H1 (cell line): ENCODE measurements around the gene CDK5R1. TPM values are rescaled to one million over a fixed set of nuclear protein-coding genes. Genes with fewer than 3 reads are reported as not detected.

Experiments used
- ASH2L ChIP-seq: fragments of 200-600, 300-600 bp; sonication (generic); IDR thresholded peaks from one replicate; pipeline ENCODE4 v1.7.1; 2017; ENCODE audit warnings: low read length
- GABPA ChIP-seq: IDR thresholded peaks from 2 replicates; pipeline ENCODE4 v1.6.1; 2011; ENCODE audit warnings: mild to moderate bottlenecking, low read length, moderate library complexity, borderline replicate concordance; ENCODE audit not compliant: insufficient read depth
- KDM1A ChIP-seq: fragments of 200-600, 300-600 bp; sonication (generic); IDR thresholded peaks from 2 replicates; pipeline ENCODE4 v1.7.1; 2016; ENCODE audit warnings: mild to moderate bottlenecking, low read length, borderline replicate concordance
- NANOG ChIP-seq: IDR thresholded peaks from 2 replicates; pipeline ENCODE4 v1.6.1; 2011; ENCODE audit warnings: low read length, low read depth, mild to moderate bottlenecking, inconsistent platforms; ENCODE audit not compliant: insufficient read depth, poor library complexity, severe bottlenecking
- NRF1 ChIP-seq: IDR thresholded peaks from 2 replicates; pipeline ENCODE4 v1.6.1; 2011; ENCODE audit warnings: mild to moderate bottlenecking, low read depth, low read length, improper control_type of control experiment
- SIX5 ChIP-seq: IDR thresholded peaks from 2 replicates; pipeline ENCODE4 v1.6.1; 2011; ENCODE audit warnings: mild to moderate bottlenecking, low read depth, low read length
- TBP ChIP-seq: IDR thresholded peaks from 2 replicates; pipeline ENCODE4 v1.6.1; 2011; ENCODE audit warnings: low read depth, low read length, improper control_type of control experiment
- polyA plus RNA-seq, 7 experiments: library from polyadenylated mRNA; depleted of rRNA in 3 of 7; stranded (reverse) in 5 of 7; unstranded in 2 of 7; fragments of >200 nt in 5 of 7; fragments of 200-250 nt in 2 of 7; gene quantifications; 1 replicate in 5 of 7; 2 replicates in 1 of 7; 4 replicates in 1 of 7; pipeline versions ENCODE4 v1.2.1 to v1.2.3, GENCODE V29; 2011 to 2013; ENCODE audit warnings: missing spikeins in 2 of 7, mixed read lengths in 2 of 7
- total RNA-seq: library from RNA; stranded (reverse); fragmentation: NEBNext Ultra II Directional; extraction: Animal tissue kit (Norgen Biotek cat#: 25700); gene quantifications from 2 replicates; pipeline ENCODE4 v1.2.1, GENCODE V29; 2021
- TF ChIP-seq, protein P1 (sequence below): IDR thresholded peaks from 2 replicates; pipeline ENCODE4 v1.6.1; 2012; ENCODE audit warnings: inconsistent platforms
- TF ChIP-seq, protein P2 (sequence below): fragments of 300-600 bp; sonication (generic); IDR thresholded peaks from 2 replicates; pipeline ENCODE4 v1.7.1; 2012; ENCODE audit warnings: low read length, moderate library complexity, mild to moderate bottlenecking, inconsistent platforms; ENCODE audit not compliant: insufficient replicate concordance

The CDK5R1 gene
- total and polyA plus RNA-seq, 2 of the 8 experiments (the other 6 are each of a cell fraction or from before 2014, with no cell fraction given) = 2.7 to 9.9 TPM

DNA sequence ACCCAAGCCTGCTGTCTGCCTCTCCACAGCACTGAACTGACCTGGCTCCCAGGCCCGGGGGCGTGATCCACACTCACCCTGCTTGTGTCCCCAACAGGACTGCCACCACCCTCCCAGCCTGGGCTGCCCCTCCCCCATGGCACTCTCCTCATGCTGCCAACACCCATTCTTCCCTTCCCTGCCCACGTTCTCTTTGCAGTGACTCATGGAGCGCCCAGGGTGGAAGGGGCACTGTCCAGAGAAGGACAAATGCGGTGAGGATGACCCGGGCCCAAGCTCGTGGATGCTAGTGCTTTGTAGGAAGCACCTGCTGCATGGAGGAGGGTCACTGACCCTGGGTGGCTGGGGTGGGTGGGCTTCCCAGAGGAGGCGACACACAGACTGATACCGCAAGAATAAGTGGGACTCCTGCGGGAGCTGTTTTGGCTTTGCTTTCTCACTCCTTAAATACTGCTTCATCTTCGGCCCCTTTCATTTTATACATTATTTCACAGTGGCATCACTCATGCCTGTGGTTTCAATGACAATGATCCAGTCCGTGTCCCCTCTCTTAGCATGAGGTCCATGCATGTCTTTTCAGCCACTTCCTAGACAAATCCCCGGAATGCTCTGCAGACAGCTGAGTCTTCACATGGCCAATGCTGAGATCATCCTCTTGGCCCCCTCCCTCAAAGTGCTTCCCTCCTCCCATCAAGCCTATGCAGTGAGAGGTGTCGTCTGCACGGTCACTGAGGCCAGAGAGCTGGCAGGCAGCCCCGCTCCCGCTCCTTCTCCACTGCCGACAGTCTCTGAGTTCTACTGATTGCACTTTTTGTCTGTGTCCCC, 17.6 kb downstream of the CDK5R1 start (continued):
- TF ChIP-seq ASH2L (no peak), SIX5 (no peak), NRF1 (no peak), KDM1A (no peak), NANOG (no peak), GABPA (no peak), TBP (no peak)
- TF ChIP-seq, protein P1, sequence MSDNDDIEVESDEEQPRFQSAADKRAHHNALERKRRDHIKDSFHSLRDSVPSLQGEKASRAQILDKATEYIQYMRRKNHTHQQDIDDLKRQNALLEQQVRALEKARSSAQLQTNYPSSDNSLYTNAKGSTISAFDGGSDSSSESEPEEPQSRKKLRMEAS = no peak
- TF ChIP-seq, protein P2, sequence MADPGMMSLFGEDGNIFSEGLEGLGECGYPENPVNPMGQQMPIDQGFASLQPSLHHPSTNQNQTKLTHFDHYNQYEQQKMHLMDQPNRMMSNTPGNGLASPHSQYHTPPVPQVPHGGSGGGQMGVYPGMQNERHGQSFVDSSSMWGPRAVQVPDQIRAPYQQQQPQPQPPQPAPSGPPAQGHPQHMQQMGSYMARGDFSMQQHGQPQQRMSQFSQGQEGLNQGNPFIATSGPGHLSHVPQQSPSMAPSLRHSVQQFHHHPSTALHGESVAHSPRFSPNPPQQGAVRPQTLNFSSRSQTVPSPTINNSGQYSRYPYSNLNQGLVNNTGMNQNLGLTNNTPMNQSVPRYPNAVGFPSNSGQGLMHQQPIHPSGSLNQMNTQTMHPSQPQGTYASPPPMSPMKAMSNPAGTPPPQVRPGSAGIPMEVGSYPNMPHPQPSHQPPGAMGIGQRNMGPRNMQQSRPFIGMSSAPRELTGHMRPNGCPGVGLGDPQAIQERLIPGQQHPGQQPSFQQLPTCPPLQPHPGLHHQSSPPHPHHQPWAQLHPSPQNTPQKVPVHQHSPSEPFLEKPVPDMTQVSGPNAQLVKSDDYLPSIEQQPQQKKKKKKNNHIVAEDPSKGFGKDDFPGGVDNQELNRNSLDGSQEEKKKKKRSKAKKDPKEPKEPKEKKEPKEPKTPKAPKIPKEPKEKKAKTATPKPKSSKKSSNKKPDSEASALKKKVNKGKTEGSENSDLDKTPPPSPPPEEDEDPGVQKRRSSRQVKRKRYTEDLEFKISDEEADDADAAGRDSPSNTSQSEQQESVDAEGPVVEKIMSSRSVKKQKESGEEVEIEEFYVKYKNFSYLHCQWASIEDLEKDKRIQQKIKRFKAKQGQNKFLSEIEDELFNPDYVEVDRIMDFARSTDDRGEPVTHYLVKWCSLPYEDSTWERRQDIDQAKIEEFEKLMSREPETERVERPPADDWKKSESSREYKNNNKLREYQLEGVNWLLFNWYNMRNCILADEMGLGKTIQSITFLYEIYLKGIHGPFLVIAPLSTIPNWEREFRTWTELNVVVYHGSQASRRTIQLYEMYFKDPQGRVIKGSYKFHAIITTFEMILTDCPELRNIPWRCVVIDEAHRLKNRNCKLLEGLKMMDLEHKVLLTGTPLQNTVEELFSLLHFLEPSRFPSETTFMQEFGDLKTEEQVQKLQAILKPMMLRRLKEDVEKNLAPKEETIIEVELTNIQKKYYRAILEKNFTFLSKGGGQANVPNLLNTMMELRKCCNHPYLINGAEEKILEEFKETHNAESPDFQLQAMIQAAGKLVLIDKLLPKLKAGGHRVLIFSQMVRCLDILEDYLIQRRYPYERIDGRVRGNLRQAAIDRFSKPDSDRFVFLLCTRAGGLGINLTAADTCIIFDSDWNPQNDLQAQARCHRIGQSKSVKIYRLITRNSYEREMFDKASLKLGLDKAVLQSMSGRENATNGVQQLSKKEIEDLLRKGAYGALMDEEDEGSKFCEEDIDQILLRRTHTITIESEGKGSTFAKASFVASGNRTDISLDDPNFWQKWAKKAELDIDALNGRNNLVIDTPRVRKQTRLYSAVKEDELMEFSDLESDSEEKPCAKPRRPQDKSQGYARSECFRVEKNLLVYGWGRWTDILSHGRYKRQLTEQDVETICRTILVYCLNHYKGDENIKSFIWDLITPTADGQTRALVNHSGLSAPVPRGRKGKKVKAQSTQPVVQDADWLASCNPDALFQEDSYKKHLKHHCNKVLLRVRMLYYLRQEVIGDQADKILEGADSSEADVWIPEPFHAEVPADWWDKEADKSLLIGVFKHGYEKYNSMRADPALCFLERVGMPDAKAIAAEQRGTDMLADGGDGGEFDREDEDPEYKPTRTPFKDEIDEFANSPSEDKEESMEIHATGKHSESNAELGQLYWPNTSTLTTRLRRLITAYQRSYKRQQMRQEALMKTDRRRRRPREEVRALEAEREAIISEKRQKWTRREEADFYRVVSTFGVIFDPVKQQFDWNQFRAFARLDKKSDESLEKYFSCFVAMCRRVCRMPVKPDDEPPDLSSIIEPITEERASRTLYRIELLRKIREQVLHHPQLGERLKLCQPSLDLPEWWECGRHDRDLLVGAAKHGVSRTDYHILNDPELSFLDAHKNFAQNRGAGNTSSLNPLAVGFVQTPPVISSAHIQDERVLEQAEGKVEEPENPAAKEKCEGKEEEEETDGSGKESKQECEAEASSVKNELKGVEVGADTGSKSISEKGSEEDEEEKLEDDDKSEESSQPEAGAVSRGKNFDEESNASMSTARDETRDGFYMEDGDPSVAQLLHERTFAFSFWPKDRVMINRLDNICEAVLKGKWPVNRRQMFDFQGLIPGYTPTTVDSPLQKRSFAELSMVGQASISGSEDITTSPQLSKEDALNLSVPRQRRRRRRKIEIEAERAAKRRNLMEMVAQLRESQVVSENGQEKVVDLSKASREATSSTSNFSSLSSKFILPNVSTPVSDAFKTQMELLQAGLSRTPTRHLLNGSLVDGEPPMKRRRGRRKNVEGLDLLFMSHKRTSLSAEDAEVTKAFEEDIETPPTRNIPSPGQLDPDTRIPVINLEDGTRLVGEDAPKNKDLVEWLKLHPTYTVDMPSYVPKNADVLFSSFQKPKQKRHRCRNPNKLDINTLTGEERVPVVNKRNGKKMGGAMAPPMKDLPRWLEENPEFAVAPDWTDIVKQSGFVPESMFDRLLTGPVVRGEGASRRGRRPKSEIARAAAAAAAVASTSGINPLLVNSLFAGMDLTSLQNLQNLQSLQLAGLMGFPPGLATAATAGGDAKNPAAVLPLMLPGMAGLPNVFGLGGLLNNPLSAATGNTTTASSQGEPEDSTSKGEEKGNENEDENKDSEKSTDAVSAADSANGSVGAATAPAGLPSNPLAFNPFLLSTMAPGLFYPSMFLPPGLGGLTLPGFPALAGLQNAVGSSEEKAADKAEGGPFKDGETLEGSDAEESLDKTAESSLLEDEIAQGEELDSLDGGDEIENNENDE = no peak
